ENCODE measurements around the gene NT5C2.
A peak's percentile ranks its signal among the peaks of the same experiment; 100 is the strongest.
"Not testable (repeated sequence)": the region's sequence is repeated elsewhere in the genome, so short reads cannot be mapped to it uniquely, and the experiment has no call there.

The NT5C2 gene

GRCh38 chr10:103188853-103189252, 4.2 kb downstream of the NT5C2 start:
- peak; percentile 50 for DNase-seq (ENCODE audit: low read depth)
- no peak overlapping the region for H3K4me3 ChIP-seq (ENCODE audit: control insufficient read depth, low read depth, low read length)
- no peak for TF ChIP-seq CTCF (conservative IDR thresholded peaks at IDR 0.05; ENCODE audit: control insufficient read depth, insufficient read depth, low read depth, low read length)

GRCh38 chr10:103186128-103186527, 6.9 kb downstream of the NT5C2 start:
- TF ChIP-seq CTCF (conservative IDR thresholded peaks at IDR 0.05; ENCODE audit: control insufficient read depth, insufficient read depth, low read depth, low read length) = no peak
- no peak for DNase-seq (ENCODE audit: low read depth)
- no peak overlapping the region for H3K4me3 ChIP-seq (ENCODE audit: control insufficient read depth, low read depth, low read length)

- no peak overlapping the region for H3K4me3 ChIP-seq (ENCODE audit: control insufficient read depth, low read depth, low read length)
- TF ChIP-seq CTCF (conservative IDR thresholded peaks at IDR 0.05; ENCODE audit: control insufficient read depth, insufficient read depth, low read depth, low read length) = no peak
- no peak for DNase-seq (ENCODE audit: low read depth)
These were observed 8.5 kb downstream of the NT5C2 start for GRCh38 chr10:103184615-103185014.

GRCh38 chr10:103183991-103184451, 9.1 kb downstream of the NT5C2 start:
- not testable (repeated sequence) for DNase-seq (ENCODE audit: low read depth); H3K4me3 ChIP-seq (ENCODE audit: control insufficient read depth, low read depth, low read length)

- no peak overlapping the region for H3K4me3 ChIP-seq (ENCODE audit: control insufficient read depth, low read depth, low read length)
- no peak for TF ChIP-seq CTCF (conservative IDR thresholded peaks at IDR 0.05; ENCODE audit: control insufficient read depth, insufficient read depth, low read depth, low read length)
- no peak for DNase-seq (ENCODE audit: low read depth)
These were observed 11.8 kb downstream of the NT5C2 start for GRCh38 chr10:103181244-103181643.

- no peak for DNase-seq (ENCODE audit: low read depth)
- no peak for TF ChIP-seq CTCF (conservative IDR thresholded peaks at IDR 0.05; ENCODE audit: control insufficient read depth, insufficient read depth, low read depth, low read length)
- H3K4me3 ChIP-seq (ENCODE audit: control insufficient read depth, low read depth, low read length) = no peak overlapping the region
These were observed 12.6 kb downstream of the NT5C2 start for GRCh38 chr10:103180491-103180890.

- no peak for TF ChIP-seq CTCF (conservative IDR thresholded peaks at IDR 0.05; ENCODE audit: control insufficient read depth, insufficient read depth, low read depth, low read length)
- no peak for DNase-seq (ENCODE audit: low read depth)
- H3K4me3 ChIP-seq (ENCODE audit: control insufficient read depth, low read depth, low read length) = no peak overlapping the region
These were observed 15.9 kb downstream of the NT5C2 start for GRCh38 chr10:103177123-103177522.
